Esophagus squamous epithelium (tissue), 4 donors: Measurements from ENCODE around the gene UVRAG.

Source experiments
- POLR2A ChIP-seq, 4 donors: fragments of 450-650 bp; IDR thresholded peaks; one replicate each; pipeline ENCODE4 v1.6.1; 2017; ENCODE audit warnings: antibody characterized with exemption in 4 of 4, mild to moderate bottlenecking in 4 of 4, moderate library complexity in 3 of 4
- TF ChIP-seq, protein P1 (sequence below), 6 experiments: fragments of 450-650 bp in 4 of 6; fragments of 200-600 bp in 2 of 6; sonication (generic) in 2 of 6; IDR thresholded peaks; one replicate each; pipeline ENCODE4 v1.5.1; 2016 to 2019; ENCODE audit warnings: antibody characterized with exemption in 6 of 6, mild to moderate bottlenecking in 4 of 6, moderate library complexity in 4 of 6

DNA sequence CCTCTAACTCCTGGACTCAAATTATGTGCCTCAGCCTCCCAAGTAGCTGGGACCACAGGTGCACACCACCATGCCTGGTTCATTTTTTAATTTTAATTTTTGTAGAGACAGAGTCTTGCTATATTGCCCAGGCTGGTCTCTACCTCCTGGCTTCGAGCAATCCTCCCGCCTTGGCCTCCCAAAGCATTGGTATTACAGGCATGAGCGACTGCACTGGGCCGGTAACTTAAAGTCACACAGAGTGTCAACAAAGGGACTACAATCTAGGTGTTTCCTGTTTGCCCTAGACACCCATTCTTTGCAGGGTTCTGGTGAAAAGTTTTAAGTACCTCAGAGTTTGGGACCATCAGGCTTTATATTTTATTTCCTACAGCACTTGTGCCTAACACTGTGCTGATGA, 8.4 kb downstream of the UVRAG start:
- TF ChIP-seq, protein P1, sequence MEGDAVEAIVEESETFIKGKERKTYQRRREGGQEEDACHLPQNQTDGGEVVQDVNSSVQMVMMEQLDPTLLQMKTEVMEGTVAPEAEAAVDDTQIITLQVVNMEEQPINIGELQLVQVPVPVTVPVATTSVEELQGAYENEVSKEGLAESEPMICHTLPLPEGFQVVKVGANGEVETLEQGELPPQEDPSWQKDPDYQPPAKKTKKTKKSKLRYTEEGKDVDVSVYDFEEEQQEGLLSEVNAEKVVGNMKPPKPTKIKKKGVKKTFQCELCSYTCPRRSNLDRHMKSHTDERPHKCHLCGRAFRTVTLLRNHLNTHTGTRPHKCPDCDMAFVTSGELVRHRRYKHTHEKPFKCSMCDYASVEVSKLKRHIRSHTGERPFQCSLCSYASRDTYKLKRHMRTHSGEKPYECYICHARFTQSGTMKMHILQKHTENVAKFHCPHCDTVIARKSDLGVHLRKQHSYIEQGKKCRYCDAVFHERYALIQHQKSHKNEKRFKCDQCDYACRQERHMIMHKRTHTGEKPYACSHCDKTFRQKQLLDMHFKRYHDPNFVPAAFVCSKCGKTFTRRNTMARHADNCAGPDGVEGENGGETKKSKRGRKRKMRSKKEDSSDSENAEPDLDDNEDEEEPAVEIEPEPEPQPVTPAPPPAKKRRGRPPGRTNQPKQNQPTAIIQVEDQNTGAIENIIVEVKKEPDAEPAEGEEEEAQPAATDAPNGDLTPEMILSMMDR (IDR thresholded peaks at IDR 0.05), result no peak
- TF ChIP-seq POLR2A (IDR thresholded peaks at IDR 0.05), result no peak
